ENCODE measurements around the gene PLEKHM2. TPM values are rescaled to one million over a fixed set of nuclear protein-coding genes. Genes with fewer than 3 reads are reported as not detected.

Gene PLEKHM2
- total RNA-seq, 2 experiments from 2014 or later = 46.5 to 48.1 TPM

GRCh38 chr1:15720861-15721260 is 36.7 kb downstream of the PLEKHM2 start:
- CTCF ChIA-PET = interaction anchor here (0.8 kb wide), 1 partner anchor 21 kb away, joined by 3 read pairs; no protein-coding TSS in a partner anchor
- Mint-ChIP-seq H3K27me3 (no peaks in the 10 kb centered on the region), H3K9me3 (no peaks in the 10 kb centered on the region), H3K36me3 (peaks cover 9% of the 10 kb centered on the region), H3K27ac (no peak overlapping the region), H3K4me1 (ENCODE audit: low read depth) (no peaks in the 10 kb centered on the region), H3K4me3 (no peak overlapping the region)
- DNase-seq = no peak
- intact Hi-C loops (cut with micrococcal nuclease) = no loop called here
- POLR2A ChIA-PET = interaction anchor here (0.6 kb wide), 1 partner anchor 557 kb away, joined by 3 read pairs; no protein-coding TSS in a partner anchor

GRCh38 chr1:15722411-15722810 is 38.3 kb downstream of the PLEKHM2 start:
- no peak for DNase-seq
- Mint-ChIP-seq H3K27ac (no peak overlapping the region), H3K9me3 (no peaks in the 10 kb centered on the region), H3K4me3 (no peak overlapping the region), H3K4me1 (ENCODE audit: low read depth) (no peaks in the 10 kb centered on the region), H3K36me3 (peaks cover 13% of the 10 kb centered on the region), H3K27me3 (no peaks in the 10 kb centered on the region)
- ChIA-PET CTCF (interaction anchor here (1.2 kb wide), 1 partner anchor 70 kb away, joined by 3 read pairs; no protein-coding TSS in a partner anchor), POLR2A (no interaction called here)
- intact Hi-C loops (cut with micrococcal nuclease) = no loop called here

GRCh38 chr1:15722836-15723532 is 38.9 kb downstream of the PLEKHM2 start:
- Mint-ChIP-seq H3K4me1 (ENCODE audit: low read depth) (no peaks in the 10 kb centered on the region), H3K27me3 (no peaks in the 10 kb centered on the region), H3K27ac (no peak overlapping the region), H3K4me3 (no peak overlapping the region), H3K9me3 (no peaks in the 10 kb centered on the region), H3K36me3 (peaks cover 19% of the 10 kb centered on the region)
- intact Hi-C loops (cut with micrococcal nuclease) = no loop called here
- DNase-seq = no peak
- POLR2A ChIA-PET = no interaction called here
- CTCF ChIA-PET = interaction anchor here (1.0 to 1.2 kb wide), 2 partner anchors 18 to 69 kb away, joined by 3 read pairs; no protein-coding TSS in a partner anchor

GRCh38 chr1:15723631-15724246 is 39.6 kb downstream of the PLEKHM2 start:
- no peaks in the 10 kb centered on the region for H3K4me1 Mint-ChIP-seq (ENCODE audit: low read depth)
- no peak overlapping the region for H3K27ac Mint-ChIP-seq
- DNase-seq = no peak
- H3K27me3 Mint-ChIP-seq = no peaks in the 10 kb centered on the region
- peaks cover 18% of the 10 kb centered on the region for H3K36me3 Mint-ChIP-seq
- H3K9me3 Mint-ChIP-seq = no peaks in the 10 kb centered on the region
- intact Hi-C loops (cut with micrococcal nuclease) = no loop called here
- POLR2A ChIA-PET = no interaction called here
- CTCF ChIA-PET = interaction anchor here (1.0 kb wide), 1 partner anchor 18 kb away, joined by 3 read pairs; no protein-coding TSS in a partner anchor
- H3K4me3 Mint-ChIP-seq = no peak overlapping the region

- peaks cover 14% of the 10 kb centered on the region for H3K36me3 Mint-ChIP-seq
- H3K27me3 Mint-ChIP-seq = no peaks in the 10 kb centered on the region
- POLR2A ChIA-PET = no interaction called here
- no peak overlapping the region for H3K4me3 Mint-ChIP-seq
- DNase-seq = no peak
- intact Hi-C loops (cut with micrococcal nuclease) = no loop called here
- no peaks in the 10 kb centered on the region for H3K4me1 Mint-ChIP-seq (ENCODE audit: low read depth)
- no peak overlapping the region for H3K27ac Mint-ChIP-seq
- no peaks in the 10 kb centered on the region for H3K9me3 Mint-ChIP-seq
- CTCF ChIA-PET = no interaction called here
These were observed 41.1 kb downstream of the PLEKHM2 start for GRCh38 chr1:15724949-15725880.

- Mint-ChIP-seq H3K27ac (no peak overlapping the region), H3K4me3 (no peak overlapping the region), H3K9me3 (no peaks in the 10 kb centered on the region), H3K27me3 (no peaks in the 10 kb centered on the region), H3K4me1 (ENCODE audit: low read depth) (no peaks in the 10 kb centered on the region), H3K36me3 (peaks cover 11% of the 10 kb centered on the region)
- intact Hi-C loops (cut with micrococcal nuclease) = no loop called here
- ChIA-PET CTCF (no interaction called here), POLR2A (no interaction called here)
- no peak for DNase-seq
These were observed 42.4 kb downstream of the PLEKHM2 start for GRCh38 chr1:15726508-15726907.

GRCh38 chr1:15727021-15727420 is 42.9 kb downstream of the PLEKHM2 start:
- H3K9me3 Mint-ChIP-seq = no peaks in the 10 kb centered on the region
- POLR2A ChIA-PET = no interaction called here
- peaks cover 11% of the 10 kb centered on the region for H3K36me3 Mint-ChIP-seq
- CTCF ChIA-PET = no interaction called here
- intact Hi-C loops (cut with micrococcal nuclease) = no loop called here
- H3K27ac Mint-ChIP-seq = no peak overlapping the region
- H3K4me1 Mint-ChIP-seq (ENCODE audit: low read depth) = no peaks in the 10 kb centered on the region
- no peak overlapping the region for H3K4me3 Mint-ChIP-seq
- no peaks in the 10 kb centered on the region for H3K27me3 Mint-ChIP-seq
- DNase-seq = no peak

GRCh38 chr1:15727424-15727823 is 43.3 kb downstream of the PLEKHM2 start:
- no peaks in the 10 kb centered on the region for H3K4me1 Mint-ChIP-seq (ENCODE audit: low read depth)
- H3K36me3 Mint-ChIP-seq = peaks cover 11% of the 10 kb centered on the region
- intact Hi-C loops (cut with micrococcal nuclease) = no loop called here
- no peaks in the 10 kb centered on the region for H3K9me3 Mint-ChIP-seq
- H3K4me3 Mint-ChIP-seq = no peak overlapping the region
- POLR2A ChIA-PET = no interaction called here
- H3K27ac Mint-ChIP-seq = no peak overlapping the region
- CTCF ChIA-PET = no interaction called here
- no peaks in the 10 kb centered on the region for H3K27me3 Mint-ChIP-seq
- DNase-seq = no peak

- Mint-ChIP-seq H3K4me3 (no peak overlapping the region), H3K36me3 (peaks cover 12% of the 10 kb centered on the region), H3K9me3 (no peaks in the 10 kb centered on the region), H3K27ac (no peak overlapping the region), H3K27me3 (no peaks in the 10 kb centered on the region), H3K4me1 (ENCODE audit: low read depth) (no peaks in the 10 kb centered on the region)
- DNase-seq = no peak
- POLR2A ChIA-PET = no interaction called here
- intact Hi-C loops (cut with micrococcal nuclease) = no loop called here
- CTCF ChIA-PET = no interaction called here
These were observed 43.9 kb downstream of the PLEKHM2 start for GRCh38 chr1:15727866-15728534.

GRCh38 chr1:15728937-15729657 is 45.0 kb downstream of the PLEKHM2 start:
- intact Hi-C loops (cut with micrococcal nuclease) = no loop called here

GRCh38 chr1:15730423-15730822 is 46.3 kb downstream of the PLEKHM2 start:
- no peaks in the 10 kb centered on the region for H3K9me3 Mint-ChIP-seq
- no peak for DNase-seq
- ChIA-PET CTCF (interaction anchor here (0.5 kb wide), 1 partner anchor 124 kb away, joined by 3 read pairs; no protein-coding TSS in a partner anchor), POLR2A (no interaction called here)
- no peak overlapping the region for H3K27ac Mint-ChIP-seq
- H3K4me1 Mint-ChIP-seq (ENCODE audit: low read depth) = no peaks in the 10 kb centered on the region
- intact Hi-C loops (cut with micrococcal nuclease) = no loop called here
- H3K36me3 Mint-ChIP-seq = peaks cover 19% of the 10 kb centered on the region
- no peaks in the 10 kb centered on the region for H3K27me3 Mint-ChIP-seq
- H3K4me3 Mint-ChIP-seq = no peak overlapping the region

More at GRCh38 chr1:15728937-15729657, 45.0 kb downstream of the PLEKHM2 start:
- ChIA-PET CTCF (interaction anchor here (0.7 kb wide), 1 partner anchor 13 kb away, joined by 3 read pairs; no protein-coding TSS in a partner anchor), POLR2A (no interaction called here)
- no peak for DNase-seq
- H3K9me3 Mint-ChIP-seq = no peaks in the 10 kb centered on the region
- no peak overlapping the region for H3K4me3 Mint-ChIP-seq
- no peaks in the 10 kb centered on the region for H3K27me3 Mint-ChIP-seq
- H3K36me3 Mint-ChIP-seq = peaks cover 16% of the 10 kb centered on the region
- H3K27ac Mint-ChIP-seq = no peak overlapping the region
- H3K4me1 Mint-ChIP-seq (ENCODE audit: low read depth) = no peaks in the 10 kb centered on the region
